ENCODE measurements around the gene AFAP1L1. TPM values are rescaled to one million over a fixed set of nuclear protein-coding genes. Genes with fewer than 3 reads are reported as not detected.

The AFAP1L1 gene
- total and polyA plus RNA-seq, 4 donors, result 2.1 to 11.6 (median 4.0) TPM

- Histone ChIP-seq H3K9ac (ENCODE audit: low read depth in 1 of 2, low read length in 2 of 2) (no peak overlapping the region), H3K9me3 (ENCODE audit: control insufficient read depth in 4 of 4, low read length in 3 of 4) (no peaks in the 10 kb centered on the region), H3K4me3 (ENCODE audit: low read depth in 1 of 3, low read length in 3 of 3) (no peak overlapping the region), H3K27ac (ENCODE audit: low read depth in 1 of 2, low read length in 2 of 2) (no peak overlapping the region), H3K4me1 (ENCODE audit: control insufficient read depth in 4 of 4, insufficient read depth in 4 of 4, low read length in 3 of 4) (peaks cover 0 to 3% (median 0%) of the 10 kb centered on the region in 4 donors), H3K27me3 (ENCODE audit: control insufficient read depth in 4 of 4, insufficient read depth in 4 of 4, low read length in 3 of 4) (no peaks in the 10 kb centered on the region), H3K36me3 (ENCODE audit: control insufficient read depth in 4 of 4, insufficient read depth in 3 of 4, low read depth in 1 of 4, low read length in 3 of 4) (peaks cover 0 to 5% (median 1%) of the 10 kb centered on the region in 4 donors)
- no peak for TF ChIP-seq RXRA (IDR thresholded peaks at IDR 0.05)
- no peak for TF ChIP-seq FOXA2 (IDR thresholded peaks at IDR 0.05)
- TF ChIP-seq JUND (IDR thresholded peaks at IDR 0.05), result no peak
- TF ChIP-seq GABPA (IDR thresholded peaks at IDR 0.05 in 1 of 2, conservative IDR thresholded peaks at IDR 0.05 in 1 of 2), result no peak
- no peak for TF ChIP-seq ATF3 (IDR thresholded peaks at IDR 0.05)
- no peak for TF ChIP-seq RAD21 (IDR thresholded peaks at IDR 0.05)
- TF ChIP-seq, protein P1, sequence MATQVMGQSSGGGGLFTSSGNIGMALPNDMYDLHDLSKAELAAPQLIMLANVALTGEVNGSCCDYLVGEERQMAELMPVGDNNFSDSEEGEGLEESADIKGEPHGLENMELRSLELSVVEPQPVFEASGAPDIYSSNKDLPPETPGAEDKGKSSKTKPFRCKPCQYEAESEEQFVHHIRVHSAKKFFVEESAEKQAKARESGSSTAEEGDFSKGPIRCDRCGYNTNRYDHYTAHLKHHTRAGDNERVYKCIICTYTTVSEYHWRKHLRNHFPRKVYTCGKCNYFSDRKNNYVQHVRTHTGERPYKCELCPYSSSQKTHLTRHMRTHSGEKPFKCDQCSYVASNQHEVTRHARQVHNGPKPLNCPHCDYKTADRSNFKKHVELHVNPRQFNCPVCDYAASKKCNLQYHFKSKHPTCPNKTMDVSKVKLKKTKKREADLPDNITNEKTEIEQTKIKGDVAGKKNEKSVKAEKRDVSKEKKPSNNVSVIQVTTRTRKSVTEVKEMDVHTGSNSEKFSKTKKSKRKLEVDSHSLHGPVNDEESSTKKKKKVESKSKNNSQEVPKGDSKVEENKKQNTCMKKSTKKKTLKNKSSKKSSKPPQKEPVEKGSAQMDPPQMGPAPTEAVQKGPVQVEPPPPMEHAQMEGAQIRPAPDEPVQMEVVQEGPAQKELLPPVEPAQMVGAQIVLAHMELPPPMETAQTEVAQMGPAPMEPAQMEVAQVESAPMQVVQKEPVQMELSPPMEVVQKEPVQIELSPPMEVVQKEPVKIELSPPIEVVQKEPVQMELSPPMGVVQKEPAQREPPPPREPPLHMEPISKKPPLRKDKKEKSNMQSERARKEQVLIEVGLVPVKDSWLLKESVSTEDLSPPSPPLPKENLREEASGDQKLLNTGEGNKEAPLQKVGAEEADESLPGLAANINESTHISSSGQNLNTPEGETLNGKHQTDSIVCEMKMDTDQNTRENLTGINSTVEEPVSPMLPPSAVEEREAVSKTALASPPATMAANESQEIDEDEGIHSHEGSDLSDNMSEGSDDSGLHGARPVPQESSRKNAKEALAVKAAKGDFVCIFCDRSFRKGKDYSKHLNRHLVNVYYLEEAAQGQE (IDR thresholded peaks at IDR 0.05), result no peak
- TF ChIP-seq ZBTB33 (IDR thresholded peaks at IDR 0.05), result no peak
- no peak for TF ChIP-seq HNF4A (conservative IDR thresholded peaks at IDR 0.05)
- TF ChIP-seq, protein P2, sequence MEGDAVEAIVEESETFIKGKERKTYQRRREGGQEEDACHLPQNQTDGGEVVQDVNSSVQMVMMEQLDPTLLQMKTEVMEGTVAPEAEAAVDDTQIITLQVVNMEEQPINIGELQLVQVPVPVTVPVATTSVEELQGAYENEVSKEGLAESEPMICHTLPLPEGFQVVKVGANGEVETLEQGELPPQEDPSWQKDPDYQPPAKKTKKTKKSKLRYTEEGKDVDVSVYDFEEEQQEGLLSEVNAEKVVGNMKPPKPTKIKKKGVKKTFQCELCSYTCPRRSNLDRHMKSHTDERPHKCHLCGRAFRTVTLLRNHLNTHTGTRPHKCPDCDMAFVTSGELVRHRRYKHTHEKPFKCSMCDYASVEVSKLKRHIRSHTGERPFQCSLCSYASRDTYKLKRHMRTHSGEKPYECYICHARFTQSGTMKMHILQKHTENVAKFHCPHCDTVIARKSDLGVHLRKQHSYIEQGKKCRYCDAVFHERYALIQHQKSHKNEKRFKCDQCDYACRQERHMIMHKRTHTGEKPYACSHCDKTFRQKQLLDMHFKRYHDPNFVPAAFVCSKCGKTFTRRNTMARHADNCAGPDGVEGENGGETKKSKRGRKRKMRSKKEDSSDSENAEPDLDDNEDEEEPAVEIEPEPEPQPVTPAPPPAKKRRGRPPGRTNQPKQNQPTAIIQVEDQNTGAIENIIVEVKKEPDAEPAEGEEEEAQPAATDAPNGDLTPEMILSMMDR (IDR thresholded peaks at IDR 0.05; ENCODE audit: low read depth, low read length, missing input control), result no peak
- no peak for TF ChIP-seq FOXA1 (IDR thresholded peaks at IDR 0.05)
- TF ChIP-seq HNF4G (IDR thresholded peaks at IDR 0.05), result no peak
- TF ChIP-seq EGR1 (IDR thresholded peaks at IDR 0.05; ENCODE audit: low read depth in 2 of 2), result no peak
- TF ChIP-seq YY1 (IDR thresholded peaks at IDR 0.05), result no peak
- no peak for TF ChIP-seq MAX (IDR thresholded peaks at IDR 0.05)
- TF ChIP-seq SP1 (IDR thresholded peaks at IDR 0.05), result no peak
- TF ChIP-seq NR2F2 (IDR thresholded peaks at IDR 0.05), result no peak
- no peak for TF ChIP-seq TAF1 (conservative IDR thresholded peaks at IDR 0.05)
- no peak for DNase-seq (ENCODE audit: low spot score)
- WGBS, result 60% methylated on average over 7 of the region's 7 CpGs
These were observed 10.4 kb upstream of the AFAP1L1 start for GRCh38 chr5:149261246-149261645.

Data from liver (tissue), 9 donors.